ENCODE data around the gene TNFAIP2.

DNA sequence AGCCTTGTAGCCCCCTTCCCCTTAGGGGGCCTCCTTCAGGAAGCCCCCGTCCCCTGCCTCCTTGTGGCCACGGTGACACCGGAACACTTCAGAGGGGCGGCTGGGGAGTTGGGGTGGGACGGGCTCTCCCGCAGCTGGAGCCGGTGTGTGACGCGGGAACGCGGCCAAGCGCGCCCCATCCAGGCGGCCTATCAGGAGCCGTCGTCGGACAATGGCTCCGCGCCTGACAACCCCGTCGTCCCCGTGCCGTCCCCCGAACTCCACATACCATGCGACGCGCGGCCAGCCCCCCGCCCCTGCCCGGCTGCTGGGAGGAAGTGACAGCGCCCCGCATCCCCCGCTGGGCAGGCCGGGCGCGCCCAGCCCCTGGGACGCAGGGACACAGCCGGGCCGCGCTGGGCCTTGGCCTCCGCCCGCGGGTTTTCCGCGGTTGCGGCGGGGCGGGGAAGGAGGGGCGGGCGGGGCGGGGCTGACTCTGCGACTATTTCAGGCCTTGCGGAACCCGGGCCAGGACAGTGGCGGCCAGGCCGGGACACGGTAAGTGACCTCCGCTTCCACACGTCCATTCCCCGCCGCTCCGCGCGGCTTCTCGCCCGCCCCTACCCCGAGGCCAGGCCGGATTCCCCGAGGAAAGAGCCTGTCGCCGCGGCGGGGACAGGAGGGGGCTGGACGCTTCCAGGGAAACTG, at the start of gene TNFAIP2:
- TF ChIP-seq, protein P1, sequence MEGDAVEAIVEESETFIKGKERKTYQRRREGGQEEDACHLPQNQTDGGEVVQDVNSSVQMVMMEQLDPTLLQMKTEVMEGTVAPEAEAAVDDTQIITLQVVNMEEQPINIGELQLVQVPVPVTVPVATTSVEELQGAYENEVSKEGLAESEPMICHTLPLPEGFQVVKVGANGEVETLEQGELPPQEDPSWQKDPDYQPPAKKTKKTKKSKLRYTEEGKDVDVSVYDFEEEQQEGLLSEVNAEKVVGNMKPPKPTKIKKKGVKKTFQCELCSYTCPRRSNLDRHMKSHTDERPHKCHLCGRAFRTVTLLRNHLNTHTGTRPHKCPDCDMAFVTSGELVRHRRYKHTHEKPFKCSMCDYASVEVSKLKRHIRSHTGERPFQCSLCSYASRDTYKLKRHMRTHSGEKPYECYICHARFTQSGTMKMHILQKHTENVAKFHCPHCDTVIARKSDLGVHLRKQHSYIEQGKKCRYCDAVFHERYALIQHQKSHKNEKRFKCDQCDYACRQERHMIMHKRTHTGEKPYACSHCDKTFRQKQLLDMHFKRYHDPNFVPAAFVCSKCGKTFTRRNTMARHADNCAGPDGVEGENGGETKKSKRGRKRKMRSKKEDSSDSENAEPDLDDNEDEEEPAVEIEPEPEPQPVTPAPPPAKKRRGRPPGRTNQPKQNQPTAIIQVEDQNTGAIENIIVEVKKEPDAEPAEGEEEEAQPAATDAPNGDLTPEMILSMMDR (IDR thresholded peaks at IDR 0.05; ENCODE audit: low read length): no peak
- no peak for TF ChIP-seq EZH2phosphoT487 (IDR thresholded peaks at IDR 0.05; ENCODE audit: low read length)
